Mesothelial cell of epicardium (in vitro differentiated cells): Measurements from ENCODE around the gene CDKN1C. TPM values are rescaled to one million over a fixed set of nuclear protein-coding genes. Genes with fewer than 3 reads are reported as not detected.

Experiments
- DNase-seq, 2 experiments: peaks; one replicate each; pipeline ENCODE4 v3.0.0; 2021; ENCODE audit warnings: low spot score in 2 of 2; ENCODE audit not compliant: unreplicated experiment in 2 of 2
- H3K27ac Mint-ChIP-seq: 2 replicates; pipeline ENCODE4 v1.8.0; 2021; ENCODE audit warnings: mixed read lengths
- H3K27me3 Mint-ChIP-seq: 2 replicates; pipeline ENCODE4 v1.8.0; 2021; ENCODE audit warnings: low read depth, mixed read lengths
- H3K36me3 Mint-ChIP-seq: 2 replicates; pipeline ENCODE4 v1.8.0; 2021; ENCODE audit warnings: mixed read lengths
- H3K4me1 Mint-ChIP-seq: 2 replicates; pipeline ENCODE4 v1.8.0; 2021; ENCODE audit warnings: mixed read lengths
- H3K4me3 Mint-ChIP-seq: 2 replicates; pipeline ENCODE4 v1.8.0; 2021; ENCODE audit warnings: mild to moderate bottlenecking, moderate library complexity, mixed read lengths
- H3K9me3 Mint-ChIP-seq: 2 replicates; pipeline ENCODE4 v1.8.0; 2021; ENCODE audit warnings: mixed read lengths
- CTCF ChIP-seq: fragments of 200-600 bp; sonication (generic); IDR thresholded peaks from one replicate; pipeline ENCODE4 v1.5.0; 2021; ENCODE audit warnings: antibody characterized with exemption; ENCODE audit not compliant: unreplicated experiment
- total RNA-seq: library from RNA; stranded (reverse); gene quantifications from 3 replicates; pipeline ENCODE4 v1.2.1, GENCODE V29; 2021

The CDKN1C gene
- total RNA-seq, 1 donor from 2014 or later: 146 TPM

- H3K36me3 Mint-ChIP-seq: peaks cover 2% of the 10 kb centered on the region
- no peak for DNase-seq
- TF ChIP-seq CTCF: no peak
- peaks cover 3% of the 10 kb centered on the region for H3K9me3 Mint-ChIP-seq
- no peak overlapping the region for H3K4me3 Mint-ChIP-seq
- H3K27ac Mint-ChIP-seq: no peak overlapping the region
- peaks cover 51% of the 10 kb centered on the region for H3K27me3 Mint-ChIP-seq
- H3K4me1 Mint-ChIP-seq: peaks cover 28% of the 10 kb centered on the region
Observed at GRCh38 chr11:2870460-2870859, 15.1 kb downstream of the CDKN1C start.

- H3K27me3 Mint-ChIP-seq: peaks cover 54% of the 10 kb centered on the region
- H3K36me3 Mint-ChIP-seq: peaks cover 2% of the 10 kb centered on the region
- no peak for DNase-seq
- H3K27ac Mint-ChIP-seq: no peak overlapping the region
- TF ChIP-seq CTCF: no peak
- H3K9me3 Mint-ChIP-seq: peaks cover 3% of the 10 kb centered on the region
- H3K4me1 Mint-ChIP-seq: peaks cover 28% of the 10 kb centered on the region
- H3K4me3 Mint-ChIP-seq: no peak overlapping the region
Observed at GRCh38 chr11:2869561-2870427, 15.8 kb downstream of the CDKN1C start.

DNA sequence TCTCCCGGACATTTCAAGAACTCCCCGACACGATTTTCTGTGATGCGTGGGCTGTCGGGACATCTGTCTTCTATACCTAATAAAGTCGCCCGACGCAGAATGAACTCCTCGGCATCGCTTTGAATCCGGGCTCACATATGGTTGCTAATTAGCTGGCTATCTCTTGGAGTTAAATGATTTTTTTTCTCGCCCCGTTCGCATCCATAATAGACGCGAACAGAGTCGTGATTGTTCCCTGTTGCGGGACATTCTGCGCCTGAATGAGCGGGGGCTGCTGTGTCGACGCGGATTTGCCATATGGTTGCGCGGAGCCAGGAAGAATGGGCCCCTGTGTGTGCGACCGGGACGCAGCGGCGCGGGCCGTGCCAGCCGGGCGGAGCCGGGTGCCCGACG, 16.4 kb downstream of the CDKN1C start:
- Mint-ChIP-seq H3K27me3 (peaks cover 61% of the 10 kb centered on the region), H3K9me3 (no peaks in the 10 kb centered on the region), H3K4me3 (peak overlapping the region; percentile 46), H3K27ac (no peak overlapping the region), H3K36me3 (no peaks in the 10 kb centered on the region), H3K4me1 (peaks cover 28% of the 10 kb centered on the region)
- TF ChIP-seq CTCF: no peak
- DNase-seq: no peak

DNA sequence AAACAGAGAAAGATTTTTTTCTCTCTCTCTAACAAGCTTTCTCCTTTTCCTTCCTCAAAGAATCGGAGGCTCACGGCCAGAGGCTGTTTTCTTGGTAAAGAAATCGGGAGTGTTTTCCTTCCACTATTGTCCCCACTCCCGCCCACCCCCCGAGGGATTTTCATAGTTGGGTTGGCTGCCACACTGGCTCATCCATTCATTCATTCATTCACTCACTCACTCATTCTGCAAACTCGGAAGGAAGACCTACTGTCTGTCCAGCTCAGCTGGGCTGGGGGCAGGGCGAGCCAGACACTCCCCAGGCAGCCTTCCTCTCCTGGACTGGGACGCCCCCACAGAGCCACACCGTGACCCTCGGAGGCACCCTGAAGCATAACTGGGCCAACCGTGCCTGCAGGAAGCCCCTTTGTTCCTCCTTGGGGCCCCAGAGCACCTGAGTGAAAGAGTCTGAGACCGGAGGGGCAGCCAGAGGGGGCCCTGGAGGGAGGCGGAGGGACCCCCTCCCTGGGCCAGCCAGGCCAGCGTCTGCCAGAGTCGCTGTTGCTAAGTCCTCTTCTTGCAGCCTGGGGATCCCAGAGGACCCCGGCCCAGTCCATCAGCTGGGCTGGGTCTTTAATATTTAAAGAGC, 17.0 kb downstream of the CDKN1C start:
- Mint-ChIP-seq H3K27ac (no peak overlapping the region), H3K4me1 (peaks cover 28% of the 10 kb centered on the region), H3K4me3 (peak overlapping the region; percentile 46), H3K9me3 (no peaks in the 10 kb centered on the region), H3K36me3 (no peaks in the 10 kb centered on the region), H3K27me3 (peaks cover 66% of the 10 kb centered on the region)
- no peak for DNase-seq
- TF ChIP-seq CTCF: no peak

GRCh38 chr11:2867722-2868505, 17.7 kb downstream of the CDKN1C start:
- no peaks in the 10 kb centered on the region for H3K36me3 Mint-ChIP-seq
- no peaks in the 10 kb centered on the region for H3K9me3 Mint-ChIP-seq
- H3K27ac Mint-ChIP-seq: no peak overlapping the region
- no peak for DNase-seq
- H3K4me1 Mint-ChIP-seq: peaks cover 28% of the 10 kb centered on the region
- TF ChIP-seq CTCF: no peak
- H3K27me3 Mint-ChIP-seq: peaks cover 73% of the 10 kb centered on the region
- peak overlapping the region; percentile 26 for H3K4me3 Mint-ChIP-seq
